ENCODE results near the gene PRH2. TPM values are rescaled to one million over a fixed set of nuclear protein-coding genes. Genes with fewer than 3 reads are reported as not detected.

Gene PRH2
- total RNA-seq, 1 experiment from 2014 or later, result 0.52 TPM

DNA sequence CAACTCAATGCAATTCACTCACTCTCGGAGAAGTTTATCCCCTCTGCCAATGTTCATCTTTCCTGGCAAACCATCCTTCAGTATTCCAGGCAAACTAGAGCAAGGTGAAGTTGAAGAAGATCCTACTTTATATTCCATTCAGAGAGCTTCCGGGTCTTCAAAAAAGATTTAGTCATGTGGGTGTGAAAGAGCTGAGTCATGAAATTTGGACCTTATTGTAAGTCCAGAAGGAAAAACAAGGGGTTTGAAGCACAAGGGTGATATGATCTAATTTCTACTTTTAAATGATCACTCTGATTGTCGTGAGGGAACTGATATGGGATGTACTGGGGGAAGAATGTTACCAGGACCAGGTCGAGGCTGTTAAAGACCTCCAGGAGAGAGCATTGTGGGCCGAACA lies 2.8 kb upstream of the PRH2 start (continued):
- TF ChIP-seq, protein P1, sequence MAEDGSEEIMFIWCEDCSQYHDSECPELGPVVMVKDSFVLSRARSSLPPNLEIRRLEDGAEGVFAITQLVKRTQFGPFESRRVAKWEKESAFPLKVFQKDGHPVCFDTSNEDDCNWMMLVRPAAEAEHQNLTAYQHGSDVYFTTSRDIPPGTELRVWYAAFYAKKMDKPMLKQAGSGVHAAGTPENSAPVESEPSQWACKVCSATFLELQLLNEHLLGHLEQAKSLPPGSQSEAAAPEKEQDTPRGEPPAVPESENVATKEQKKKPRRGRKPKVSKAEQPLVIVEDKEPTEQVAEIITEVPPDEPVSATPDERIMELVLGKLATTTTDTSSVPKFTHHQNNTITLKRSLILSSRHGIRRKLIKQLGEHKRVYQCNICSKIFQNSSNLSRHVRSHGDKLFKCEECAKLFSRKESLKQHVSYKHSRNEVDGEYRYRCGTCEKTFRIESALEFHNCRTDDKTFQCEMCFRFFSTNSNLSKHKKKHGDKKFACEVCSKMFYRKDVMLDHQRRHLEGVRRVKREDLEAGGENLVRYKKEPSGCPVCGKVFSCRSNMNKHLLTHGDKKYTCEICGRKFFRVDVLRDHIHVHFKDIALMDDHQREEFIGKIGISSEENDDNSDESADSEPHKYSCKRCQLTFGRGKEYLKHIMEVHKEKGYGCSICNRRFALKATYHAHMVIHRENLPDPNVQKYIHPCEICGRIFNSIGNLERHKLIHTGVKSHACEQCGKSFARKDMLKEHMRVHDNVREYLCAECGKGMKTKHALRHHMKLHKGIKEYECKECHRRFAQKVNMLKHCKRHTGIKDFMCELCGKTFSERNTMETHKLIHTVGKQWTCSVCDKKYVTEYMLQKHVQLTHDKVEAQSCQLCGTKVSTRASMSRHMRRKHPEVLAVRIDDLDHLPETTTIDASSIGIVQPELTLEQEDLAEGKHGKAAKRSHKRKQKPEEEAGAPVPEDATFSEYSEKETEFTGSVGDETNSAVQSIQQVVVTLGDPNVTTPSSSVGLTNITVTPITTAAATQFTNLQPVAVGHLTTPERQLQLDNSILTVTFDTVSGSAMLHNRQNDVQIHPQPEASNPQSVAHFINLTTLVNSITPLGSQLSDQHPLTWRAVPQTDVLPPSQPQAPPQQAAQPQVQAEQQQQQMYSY (CRISPR knock-in tag; IDR thresholded peaks at IDR 0.05), result no peak
- TF ChIP-seq SMAD4 (CRISPR knock-in tag; IDR thresholded peaks at IDR 0.05), result no peak
- TF ChIP-seq, protein P2, sequence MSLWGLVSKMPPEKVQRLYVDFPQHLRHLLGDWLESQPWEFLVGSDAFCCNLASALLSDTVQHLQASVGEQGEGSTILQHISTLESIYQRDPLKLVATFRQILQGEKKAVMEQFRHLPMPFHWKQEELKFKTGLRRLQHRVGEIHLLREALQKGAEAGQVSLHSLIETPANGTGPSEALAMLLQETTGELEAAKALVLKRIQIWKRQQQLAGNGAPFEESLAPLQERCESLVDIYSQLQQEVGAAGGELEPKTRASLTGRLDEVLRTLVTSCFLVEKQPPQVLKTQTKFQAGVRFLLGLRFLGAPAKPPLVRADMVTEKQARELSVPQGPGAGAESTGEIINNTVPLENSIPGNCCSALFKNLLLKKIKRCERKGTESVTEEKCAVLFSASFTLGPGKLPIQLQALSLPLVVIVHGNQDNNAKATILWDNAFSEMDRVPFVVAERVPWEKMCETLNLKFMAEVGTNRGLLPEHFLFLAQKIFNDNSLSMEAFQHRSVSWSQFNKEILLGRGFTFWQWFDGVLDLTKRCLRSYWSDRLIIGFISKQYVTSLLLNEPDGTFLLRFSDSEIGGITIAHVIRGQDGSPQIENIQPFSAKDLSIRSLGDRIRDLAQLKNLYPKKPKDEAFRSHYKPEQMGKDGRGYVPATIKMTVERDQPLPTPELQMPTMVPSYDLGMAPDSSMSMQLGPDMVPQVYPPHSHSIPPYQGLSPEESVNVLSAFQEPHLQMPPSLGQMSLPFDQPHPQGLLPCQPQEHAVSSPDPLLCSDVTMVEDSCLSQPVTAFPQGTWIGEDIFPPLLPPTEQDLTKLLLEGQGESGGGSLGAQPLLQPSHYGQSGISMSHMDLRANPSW (CRISPR knock-in tag; conservative IDR thresholded peaks at IDR 0.05; ENCODE audit: low read depth), result no peak
- TF ChIP-seq ATF6 (CRISPR knock-in tag; IDR thresholded peaks at IDR 0.05), result no peak
- TF ChIP-seq, protein P3, sequence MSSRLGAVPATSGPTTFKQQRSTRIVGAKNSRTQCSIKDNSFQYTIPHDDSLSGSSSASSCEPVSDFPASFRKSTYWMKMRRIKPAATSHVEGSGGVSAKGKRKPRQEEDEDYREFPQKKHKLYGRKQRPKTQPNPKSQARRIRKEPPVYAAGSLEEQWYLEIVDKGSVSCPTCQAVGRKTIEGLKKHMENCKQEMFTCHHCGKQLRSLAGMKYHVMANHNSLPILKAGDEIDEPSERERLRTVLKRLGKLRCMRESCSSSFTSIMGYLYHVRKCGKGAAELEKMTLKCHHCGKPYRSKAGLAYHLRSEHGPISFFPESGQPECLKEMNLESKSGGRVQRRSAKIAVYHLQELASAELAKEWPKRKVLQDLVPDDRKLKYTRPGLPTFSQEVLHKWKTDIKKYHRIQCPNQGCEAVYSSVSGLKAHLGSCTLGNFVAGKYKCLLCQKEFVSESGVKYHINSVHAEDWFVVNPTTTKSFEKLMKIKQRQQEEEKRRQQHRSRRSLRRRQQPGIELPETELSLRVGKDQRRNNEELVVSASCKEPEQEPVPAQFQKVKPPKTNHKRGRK (CRISPR knock-in tag; IDR thresholded peaks at IDR 0.05; ENCODE audit: borderline replicate concordance), result no peak
- no peak for TF ChIP-seq NR1H2 (CRISPR knock-in tag; IDR thresholded peaks at IDR 0.05)
- no peak for TF ChIP-seq NFE2L1 (CRISPR knock-in tag; IDR thresholded peaks at IDR 0.05)
- no peak for TF ChIP-seq ZNF121 (CRISPR knock-in tag; IDR thresholded peaks at IDR 0.05)
- no peak for TF ChIP-seq GTF2I (CRISPR knock-in tag; conservative IDR thresholded peaks at IDR 0.05)

- H3K36me3 Mint-ChIP-seq, result no peaks in the 10 kb centered on the region
- CTCF ChIA-PET, result interaction anchor here (0.9 kb wide), 1 partner anchor 165 kb away, joined by 3 read pairs; no protein-coding TSS in a partner anchor
- TF ChIP-seq TEAD1 (CRISPR knock-in tag; IDR thresholded peaks at IDR 0.05) (no peak), TP53 (CRISPR knock-in tag; IDR thresholded peaks at IDR 0.05) (no peak)
- TF ChIP-seq, protein P3 (CRISPR knock-in tag; IDR thresholded peaks at IDR 0.05; ENCODE audit: borderline replicate concordance), result no peak
- TF ChIP-seq, protein P1 (CRISPR knock-in tag; IDR thresholded peaks at IDR 0.05), result no peak
- TF ChIP-seq, protein P4, sequence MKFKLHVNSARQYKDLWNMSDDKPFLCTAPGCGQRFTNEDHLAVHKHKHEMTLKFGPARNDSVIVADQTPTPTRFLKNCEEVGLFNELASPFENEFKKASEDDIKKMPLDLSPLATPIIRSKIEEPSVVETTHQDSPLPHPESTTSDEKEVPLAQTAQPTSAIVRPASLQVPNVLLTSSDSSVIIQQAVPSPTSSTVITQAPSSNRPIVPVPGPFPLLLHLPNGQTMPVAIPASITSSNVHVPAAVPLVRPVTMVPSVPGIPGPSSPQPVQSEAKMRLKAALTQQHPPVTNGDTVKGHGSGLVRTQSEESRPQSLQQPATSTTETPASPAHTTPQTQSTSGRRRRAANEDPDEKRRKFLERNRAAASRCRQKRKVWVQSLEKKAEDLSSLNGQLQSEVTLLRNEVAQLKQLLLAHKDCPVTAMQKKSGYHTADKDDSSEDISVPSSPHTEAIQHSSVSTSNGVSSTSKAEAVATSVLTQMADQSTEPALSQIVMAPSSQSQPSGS (CRISPR knock-in tag; IDR thresholded peaks at IDR 0.05; ENCODE audit: borderline replicate concordance, low read depth), result no peak
- peaks cover 5% of the 10 kb centered on the region for H3K4me1 Mint-ChIP-seq
- POLR2A ChIA-PET, result no interaction called here
- peaks cover under 1% of the 10 kb centered on the region; the same call in 1 of the 2 replicates for H3K9me3 Mint-ChIP-seq
- no peaks in the 10 kb centered on the region for H3K27me3 Mint-ChIP-seq (ENCODE audit: low read depth)
- ATAC-seq (no peak), DNase-seq (ENCODE audit: low spot score) (no peak)
- H3K4me3 Mint-ChIP-seq, result no peak overlapping the region
- no peak overlapping the region for H3K27ac Mint-ChIP-seq
These were observed 7.5 kb downstream of the PRH2 start for GRCh38 chr12:10936506-10936905.

All from WTC11 (cell line).